Activated naive CD8-positive, alpha-beta T cell treated with anti-CD3 and anti-CD28 coated beads, Interleukin-2, amount 50 U/mL, for 24 hours (primary cell): ENCODE results near the gene EDNRA.
"Not testable (repeated sequence)": the region's sequence is repeated elsewhere in the genome, so short reads cannot be mapped to it uniquely, and the experiment has no call there.

Experiments used
- ATAC-seq: fragments of 150-1000 bp; cut with Tn5 transposase; one replicate; pipeline ENCODE4 v1.10.0; 2021
- DNase-seq: peaks from one replicate; pipeline ENCODE4 v3.0.0; 2021
- H3K27ac Mint-ChIP-seq: one replicate; pipeline ENCODE4 v1.8.0; 2021; ENCODE audit warnings: mild to moderate bottlenecking, mixed read lengths
- H3K27me3 Mint-ChIP-seq: one replicate; pipeline ENCODE4 v1.8.0; 2021; ENCODE audit warnings: mixed read lengths
- H3K36me3 Mint-ChIP-seq: one replicate; pipeline ENCODE4 v1.8.0; 2021; ENCODE audit warnings: low read depth, mixed read lengths
- H3K4me1 Mint-ChIP-seq: one replicate; pipeline ENCODE4 v1.8.0; 2021; ENCODE audit warnings: mixed read lengths
- H3K4me3 Mint-ChIP-seq: one replicate; pipeline ENCODE4 v1.8.0; 2021; ENCODE audit warnings: mild to moderate bottlenecking, moderate library complexity, mixed read lengths
- H3K9me3 Mint-ChIP-seq: one replicate; pipeline ENCODE4 v1.8.0; 2021; ENCODE audit warnings: mixed read lengths

EDNRA gene

GRCh38 chr4:147480891-147481576 lies at the start of gene EDNRA:
Gene EDNRA (plus strand): TSS chr4:147481097. CDS start chr4:147485682, 4,585 bp downstream.
- Mint-ChIP-seq H3K4me3 (no peak within 1 kb of the TSS), H3K36me3 (no peaks in the 10 kb centered on the region), H3K27ac (no peak within 1 kb of the TSS), H3K27me3 (peaks cover 26% of the 10 kb centered on the region), H3K4me1 (peaks cover 3% of the 10 kb centered on the region), H3K9me3 (no peaks in the 10 kb centered on the region)
- ATAC-seq (no peak), DNase-seq (no peak)

GRCh38 chr4:147434370-147434769 lies 46.5 kb upstream of the EDNRA start:
- not testable (repeated sequence) for ATAC-seq, H3K36me3 Mint-ChIP-seq, H3K27ac Mint-ChIP-seq, H3K27me3 Mint-ChIP-seq, H3K4me1 Mint-ChIP-seq, DNase-seq, H3K4me3 Mint-ChIP-seq
- peaks cover 15% of the 10 kb centered on the region for H3K9me3 Mint-ChIP-seq

DNA sequence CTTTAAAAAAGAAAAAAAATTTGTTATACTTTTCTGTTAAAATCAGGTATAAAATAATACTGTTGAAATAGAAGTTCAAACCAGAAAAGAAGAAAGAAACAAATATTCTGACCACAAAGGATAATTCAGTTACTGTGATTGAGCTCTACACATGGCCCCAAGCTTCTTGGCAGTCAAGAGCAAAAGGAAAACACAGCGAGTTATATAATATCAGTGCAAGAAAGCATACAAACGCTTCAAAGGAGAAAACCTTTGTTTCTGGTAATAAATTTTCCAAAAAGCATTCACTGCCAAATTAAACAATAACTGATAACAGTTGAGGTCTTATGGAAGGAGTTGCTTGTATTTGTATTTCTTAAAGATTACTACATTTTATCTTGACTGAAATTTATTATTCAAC lies 40.5 kb upstream of the EDNRA start:
- H3K4me3 Mint-ChIP-seq, result no peak overlapping the region
- no peak overlapping the region for H3K27ac Mint-ChIP-seq
- H3K9me3 Mint-ChIP-seq, result peaks cover 13% of the 10 kb centered on the region
- DNase-seq (no peak), ATAC-seq (no peak)
- H3K27me3 Mint-ChIP-seq, result no peaks in the 10 kb centered on the region
- no peaks in the 10 kb centered on the region for H3K36me3 Mint-ChIP-seq
- no peaks in the 10 kb centered on the region for H3K4me1 Mint-ChIP-seq

- Mint-ChIP-seq H3K27ac (no peak overlapping the region), H3K4me1 (no peaks in the 10 kb centered on the region), H3K9me3 (peaks cover 13% of the 10 kb centered on the region), H3K36me3 (no peaks in the 10 kb centered on the region), H3K27me3 (peaks cover 1% of the 10 kb centered on the region), H3K4me3 (no peak overlapping the region)
- DNase-seq (no peak), ATAC-seq (no peak)
Observed at GRCh38 chr4:147447786-147448185, 33.1 kb upstream of the EDNRA start.

DNA sequence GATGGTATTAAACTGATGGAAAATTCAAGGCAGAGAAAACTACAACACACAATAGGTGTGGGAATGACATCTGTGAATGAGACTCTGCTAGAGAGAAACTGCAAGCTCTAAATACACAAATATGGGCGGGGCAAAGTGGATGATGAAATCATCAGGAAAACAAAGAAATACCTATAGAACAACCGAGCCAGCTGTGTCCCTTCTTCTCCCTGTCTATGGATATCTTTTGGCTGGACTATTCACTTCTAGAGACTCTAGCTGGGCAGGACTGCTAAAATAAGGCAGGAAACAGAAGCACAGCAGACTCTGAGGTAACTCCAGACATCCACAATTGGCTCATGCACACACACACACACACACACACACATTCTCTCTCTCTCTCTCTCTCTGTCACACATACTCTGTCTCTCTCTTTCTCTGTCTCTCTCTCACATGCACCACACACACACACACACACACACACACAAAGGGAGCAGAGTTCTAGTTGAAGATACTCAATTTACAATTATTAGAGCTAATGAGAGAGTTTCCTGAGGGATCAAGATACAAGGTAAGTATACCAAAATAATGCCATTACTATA lies 27.2 kb upstream of the EDNRA start:
- H3K27ac Mint-ChIP-seq, result no peak overlapping the region
- H3K4me3 Mint-ChIP-seq, result no peak overlapping the region
- H3K4me1 Mint-ChIP-seq, result no peaks in the 10 kb centered on the region
- H3K27me3 Mint-ChIP-seq, result peaks cover 1% of the 10 kb centered on the region
- ATAC-seq (no peak), DNase-seq (no peak)
- H3K9me3 Mint-ChIP-seq, result no peaks in the 10 kb centered on the region
- H3K36me3 Mint-ChIP-seq, result no peaks in the 10 kb centered on the region

DNA sequence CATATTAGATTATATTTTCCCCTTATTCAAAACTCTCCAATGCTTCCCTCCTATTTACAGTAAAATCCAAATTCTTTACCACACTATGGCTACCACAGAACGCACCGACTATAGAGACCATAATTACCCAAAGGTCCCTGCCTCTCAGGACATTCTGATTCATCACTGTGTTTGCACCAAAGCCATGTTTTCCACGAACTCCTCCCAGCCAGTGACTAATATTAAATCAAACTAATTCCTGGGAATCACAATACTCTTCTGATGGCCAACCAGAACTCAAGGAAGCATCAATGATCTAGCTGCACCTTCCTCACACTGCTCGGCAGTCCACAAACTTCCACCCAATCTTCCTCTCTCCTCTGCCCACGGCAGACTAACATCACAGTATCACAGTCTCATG lies 24.2 kb upstream of the EDNRA start:
- Mint-ChIP-seq H3K27me3 (no peaks in the 10 kb centered on the region), H3K9me3 (no peaks in the 10 kb centered on the region), H3K27ac (no peak overlapping the region), H3K36me3 (no peaks in the 10 kb centered on the region), H3K4me3 (no peak overlapping the region), H3K4me1 (no peaks in the 10 kb centered on the region)
- ATAC-seq (no peak), DNase-seq (no peak)

- no peaks in the 10 kb centered on the region for H3K4me1 Mint-ChIP-seq
- no peaks in the 10 kb centered on the region for H3K9me3 Mint-ChIP-seq
- no peak overlapping the region for H3K4me3 Mint-ChIP-seq
- ATAC-seq (no peak), DNase-seq (no peak)
- H3K27me3 Mint-ChIP-seq, result no peaks in the 10 kb centered on the region
- no peak overlapping the region for H3K27ac Mint-ChIP-seq
- H3K36me3 Mint-ChIP-seq, result no peaks in the 10 kb centered on the region
Observed at GRCh38 chr4:147461161-147461560, 19.7 kb upstream of the EDNRA start.

DNA sequence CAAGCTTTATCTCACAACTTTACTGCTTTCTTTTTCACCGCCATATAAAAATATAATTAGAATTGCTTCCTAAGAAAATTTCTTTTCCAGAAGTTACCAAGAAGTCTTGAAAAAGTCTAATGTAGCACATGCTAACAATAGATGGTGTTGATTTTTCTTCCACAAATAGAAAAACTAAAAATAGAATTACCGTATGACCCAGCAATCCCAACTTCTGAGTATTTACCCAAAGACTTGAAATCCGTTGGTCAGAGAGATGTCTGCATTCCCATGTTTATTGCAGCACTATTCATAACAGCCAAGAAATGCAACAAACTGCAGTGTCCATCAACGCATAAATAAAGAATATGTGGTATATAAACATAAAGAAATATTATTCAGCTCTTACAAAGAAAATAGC lies 17.8 kb upstream of the EDNRA start:
- H3K4me1 Mint-ChIP-seq, result no peaks in the 10 kb centered on the region
- H3K27me3 Mint-ChIP-seq, result no peaks in the 10 kb centered on the region
- ATAC-seq (no peak), DNase-seq (no peak)
- no peak overlapping the region for H3K27ac Mint-ChIP-seq
- H3K4me3 Mint-ChIP-seq, result no peak overlapping the region
- H3K9me3 Mint-ChIP-seq, result no peaks in the 10 kb centered on the region
- no peaks in the 10 kb centered on the region for H3K36me3 Mint-ChIP-seq

- Mint-ChIP-seq H3K4me1 (no peaks in the 10 kb centered on the region), H3K36me3 (no peaks in the 10 kb centered on the region), H3K27me3 (no peaks in the 10 kb centered on the region), H3K4me3 (no peak overlapping the region), H3K27ac (no peak overlapping the region), H3K9me3 (peaks cover 4% of the 10 kb centered on the region)
- DNase-seq, result no peak
- ATAC-seq, result no peak
Observed at GRCh38 chr4:147465461-147465860, 15.4 kb upstream of the EDNRA start.

DNA sequence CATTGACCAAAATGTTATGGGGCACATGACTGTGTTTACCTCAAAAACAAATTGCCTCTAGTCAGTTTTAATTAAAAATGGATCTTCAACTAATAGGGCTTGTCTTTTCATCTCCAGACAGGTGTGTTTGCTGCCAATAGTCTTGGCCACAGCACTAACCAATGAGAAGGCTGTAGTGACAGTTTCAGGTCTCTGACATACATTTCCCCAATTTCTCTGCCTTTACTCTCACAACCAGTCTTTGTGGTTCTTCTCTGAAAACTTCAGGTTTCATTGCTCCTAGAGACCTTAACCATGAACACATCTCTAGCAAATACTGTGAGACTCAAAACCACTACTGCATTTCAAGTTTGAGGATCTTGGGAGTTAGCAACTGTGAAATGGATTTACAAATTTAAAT lies 3.5 kb upstream of the EDNRA start:
- no peaks in the 10 kb centered on the region for H3K36me3 Mint-ChIP-seq
- DNase-seq, result no peak

DNA sequence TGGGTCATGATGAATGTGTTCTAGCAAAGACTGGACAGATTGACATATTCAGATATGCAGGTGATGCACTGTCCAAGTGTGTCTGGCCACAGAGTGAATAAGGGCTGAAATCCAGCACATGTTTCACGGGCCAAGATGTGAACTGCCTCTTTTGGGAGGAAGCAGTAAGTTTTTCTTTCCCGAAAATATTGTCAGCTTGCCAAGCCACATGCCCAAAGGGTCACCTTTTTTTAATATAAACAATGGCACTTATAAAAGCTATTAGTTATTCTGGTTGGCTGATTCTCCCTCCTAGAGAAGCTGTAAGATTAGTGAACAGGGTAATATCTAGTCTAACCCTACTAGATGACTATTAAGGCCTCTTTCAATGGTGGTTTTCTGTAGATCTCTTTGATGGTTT lies 1.5 kb upstream of the EDNRA start:
- H3K4me1 Mint-ChIP-seq, result peaks cover 3% of the 10 kb centered on the region
- no peak overlapping the region for H3K27ac Mint-ChIP-seq
- H3K4me3 Mint-ChIP-seq, result no peak overlapping the region
- ATAC-seq (no peak), DNase-seq (no peak)
- peaks cover 28% of the 10 kb centered on the region for H3K27me3 Mint-ChIP-seq
- H3K9me3 Mint-ChIP-seq, result no peaks in the 10 kb centered on the region
- H3K36me3 Mint-ChIP-seq, result no peaks in the 10 kb centered on the region

More for the DNA sequence above, 3.5 kb upstream of the EDNRA start:
- ATAC-seq, result no peak
- Mint-ChIP-seq H3K27me3 (peaks cover 32% of the 10 kb centered on the region), H3K27ac (no peak overlapping the region), H3K9me3 (no peaks in the 10 kb centered on the region), H3K4me1 (peaks cover 3% of the 10 kb centered on the region), H3K4me3 (no peak overlapping the region)

GRCh38 chr4:147479786-147480185 lies 1.1 kb upstream of the EDNRA start:
- DNase-seq, result no peak
- Mint-ChIP-seq H3K9me3 (no peaks in the 10 kb centered on the region), H3K4me1 (peaks cover 3% of the 10 kb centered on the region), H3K27ac (no peak overlapping the region), H3K4me3 (no peak overlapping the region), H3K27me3 (peaks cover 27% of the 10 kb centered on the region), H3K36me3 (no peaks in the 10 kb centered on the region)
- no peak for ATAC-seq

DNA sequence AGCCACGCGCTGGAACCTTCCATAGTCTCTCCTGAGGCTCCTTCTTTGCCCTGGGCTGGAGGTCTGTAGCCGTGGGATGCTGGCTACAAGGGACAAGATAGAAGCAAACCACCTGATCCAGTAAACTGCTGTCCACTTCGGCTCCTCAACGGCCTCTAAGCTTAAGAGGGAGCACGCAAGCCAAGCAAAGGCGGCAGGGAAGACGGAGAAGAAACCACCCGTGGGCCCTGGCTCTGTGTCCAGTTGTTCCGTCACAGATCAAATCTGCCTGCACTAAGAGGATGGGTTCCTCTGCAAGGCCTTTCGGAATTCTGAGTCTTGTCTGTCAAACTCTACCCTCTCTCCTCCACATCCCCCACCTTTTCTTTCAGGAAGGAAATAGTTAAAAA lies 401 bp upstream of the EDNRA start:
- no peak overlapping the region for H3K27ac Mint-ChIP-seq
- ATAC-seq, result no peak

GRCh38 chr4:147481577-147482109 lies 746 bp downstream of the EDNRA start:
- H3K4me3 Mint-ChIP-seq, result no peak overlapping the region
- no peaks in the 10 kb centered on the region for H3K9me3 Mint-ChIP-seq
- ATAC-seq (peak; percentile 33), DNase-seq (no peak)
- no peak overlapping the region for H3K27ac Mint-ChIP-seq
- H3K4me1 Mint-ChIP-seq, result peaks cover 3% of the 10 kb centered on the region
- H3K27me3 Mint-ChIP-seq, result peaks cover 24% of the 10 kb centered on the region
- no peaks in the 10 kb centered on the region for H3K36me3 Mint-ChIP-seq

More for the DNA sequence above, 401 bp upstream of the EDNRA start:
- H3K9me3 Mint-ChIP-seq, result no peaks in the 10 kb centered on the region
- no peak for DNase-seq
- peaks cover 27% of the 10 kb centered on the region for H3K27me3 Mint-ChIP-seq
- H3K36me3 Mint-ChIP-seq, result no peaks in the 10 kb centered on the region
- H3K4me1 Mint-ChIP-seq, result peaks cover 3% of the 10 kb centered on the region
- no peak overlapping the region for H3K4me3 Mint-ChIP-seq

GRCh38 chr4:147482281-147482680 lies 1.4 kb downstream of the EDNRA start:
- no peak for ATAC-seq
- Mint-ChIP-seq H3K27ac (no peak overlapping the region), H3K4me3 (no peak overlapping the region), H3K27me3 (peaks cover 24% of the 10 kb centered on the region), H3K36me3 (no peaks in the 10 kb centered on the region), H3K9me3 (no peaks in the 10 kb centered on the region), H3K4me1 (peaks cover 3% of the 10 kb centered on the region)
- no peak for DNase-seq
